Peyer's patch (tissue), 4 donors: ENCODE results near the gene PHLDB1. TPM values are rescaled to one million over a fixed set of nuclear protein-coding genes. Genes with fewer than 3 reads are reported as not detected.
A peak's percentile ranks its signal among the peaks of the same experiment; 100 is the strongest.

Source experiments
- DNase-seq, 3 donors: peaks; one replicate each; pipeline ENCODE4 v3.0.0-alpha.2; 2017 to 2019
- H3K27ac ChIP-seq, 4 donors: fragments of 200-600 bp; sonication (generic); one replicate each; pipeline ENCODE4 v1.5.1; 2016 to 2019
- H3K27me3 ChIP-seq, 2 donors: fragments of 200-600 bp; sonication (generic); one replicate each; pipeline ENCODE4 v1.5.1; 2019
- H3K36me3 ChIP-seq, 3 donors: fragments of 200-600 bp; sonication (generic); one replicate each; pipeline ENCODE4 v1.5.1; 2016 to 2019
- H3K4me1 ChIP-seq, 4 donors: fragments of 200-600 bp; sonication (generic); one replicate each; pipeline ENCODE4 v1.5.1; 2016 to 2019
- H3K4me3 ChIP-seq, 4 donors: fragments of 200-600 bp; sonication (generic); 1 replicate in 3 of 4; 2 replicates in 1 of 4; pipeline ENCODE4 v1.5.1; 2016 to 2019; ENCODE audit warnings: mild to moderate bottlenecking in 1 of 4
- H3K9me3 ChIP-seq, 4 donors: fragments of 200-600 bp; sonication (generic); one replicate each; pipeline ENCODE4 v1.5.1; 2016 to 2019; ENCODE audit warnings: mild to moderate bottlenecking in 1 of 4
- CTCF ChIP-seq, 6 experiments: fragments of 450-650 bp in 4 of 6; fragments of 200-600 bp in 2 of 6; sonication (generic) in 1 of 6; IDR thresholded peaks; one replicate each; pipeline ENCODE4 v1.5.1; 2017 to 2019; ENCODE audit warnings: antibody characterized with exemption in 6 of 6, mild to moderate bottlenecking in 3 of 6, moderate library complexity in 1 of 6
- POLR2A ChIP-seq, 2 donors: fragments of 450-650 bp; IDR thresholded peaks; one replicate each; pipeline ENCODE4 v1.5.1; 2017; ENCODE audit warnings: antibody characterized with exemption in 2 of 2, mild to moderate bottlenecking in 2 of 2, moderate library complexity in 2 of 2
- total RNA-seq, 4 donors: library from RNA; depleted of rRNA; stranded (reverse); fragments of >200 nt; gene quantifications; one replicate each; pipeline ENCODE4 v1.1.0, GENCODE V29; 2016

Gene PHLDB1
- total RNA-seq, 4 donors from 2014 or later = 32.4 to 380 (median 93.8) TPM

DNA sequence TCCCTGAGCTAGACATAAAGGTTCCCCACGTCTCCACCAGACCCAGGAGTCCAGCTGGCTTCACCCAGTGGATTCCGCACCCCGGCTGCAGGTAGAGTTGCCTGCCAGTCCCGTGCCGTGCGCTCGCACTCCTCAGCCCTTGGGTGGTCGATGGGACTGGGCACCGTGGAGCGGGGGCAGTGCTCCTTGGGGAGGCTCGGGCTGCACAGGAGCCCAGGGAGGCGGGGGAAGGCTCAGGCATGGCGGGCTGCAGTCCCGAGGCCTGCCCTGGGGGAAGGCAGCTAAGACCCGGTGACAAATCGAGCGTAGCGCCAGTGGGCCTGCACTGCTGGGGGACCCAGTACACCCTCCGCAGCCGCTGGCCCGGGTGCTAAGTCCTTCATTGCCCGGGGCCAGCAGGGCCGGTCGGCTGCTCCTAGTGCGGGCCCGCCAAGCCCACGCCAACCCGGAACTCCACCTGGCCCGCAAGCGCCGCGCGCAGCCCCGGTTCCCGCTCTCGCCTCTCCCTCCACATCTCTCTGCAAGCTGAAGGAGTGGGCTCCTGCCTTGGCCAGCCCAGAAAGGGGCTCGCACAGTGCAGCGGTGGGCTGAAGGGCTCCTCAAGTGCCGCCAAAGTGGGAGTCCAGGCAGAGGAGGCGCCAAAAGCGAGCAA lies 81.6 kb downstream of the PHLDB1 start:
- no peak overlapping the region for H3K4me3 ChIP-seq
- peaks cover 3 to 23% (median 12%) of the 10 kb centered on the region in 4 donors for H3K4me1 ChIP-seq
- H3K9me3 ChIP-seq = no peaks in the 10 kb centered on the region
- no peak for TF ChIP-seq POLR2A (IDR thresholded peaks at IDR 0.05)
- TF ChIP-seq CTCF (IDR thresholded peaks at IDR 0.05) = no peak
- H3K36me3 ChIP-seq = no peaks in the 10 kb centered on the region
- DNase-seq = no peak
- peak overlapping the region in 1 of 4 donors; percentile 24 for H3K27ac ChIP-seq
- H3K27me3 ChIP-seq = no peaks in the 10 kb centered on the region

DNA sequence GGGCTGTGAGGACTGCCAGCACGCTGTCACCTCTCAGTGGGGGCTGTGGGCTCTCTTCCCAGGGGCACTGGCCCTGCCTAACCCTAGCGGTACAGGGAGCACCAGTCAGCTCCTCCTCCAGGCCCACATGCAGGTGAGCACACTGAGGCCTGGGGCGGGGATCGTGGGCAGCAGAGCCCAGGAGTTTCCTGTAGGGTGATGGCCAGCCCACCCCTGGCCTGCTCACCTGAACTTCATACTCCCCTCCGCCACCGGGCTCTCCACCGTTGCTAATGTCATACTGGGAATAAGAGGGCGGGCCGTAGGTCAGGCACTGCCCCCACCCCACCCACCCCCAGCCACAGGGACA lies 82.1 kb downstream of the PHLDB1 start:
- Histone ChIP-seq H3K27me3 (no peaks in the 10 kb centered on the region), H3K9me3 (no peaks in the 10 kb centered on the region), H3K36me3 (no peaks in the 10 kb centered on the region), H3K4me3 (peak overlapping the region in 3 of 4 donors; percentile 41 to 59 (median 56)), H3K4me1 (peaks cover 3 to 23% (median 12%) of the 10 kb centered on the region in 4 donors), H3K27ac (peak overlapping the region in 3 of 4 donors; percentile 24 to 69 (median 63))
- TF ChIP-seq CTCF (IDR thresholded peaks at IDR 0.05) (no peak), POLR2A (IDR thresholded peaks at IDR 0.05) (no peak)
- no peak for DNase-seq

DNA sequence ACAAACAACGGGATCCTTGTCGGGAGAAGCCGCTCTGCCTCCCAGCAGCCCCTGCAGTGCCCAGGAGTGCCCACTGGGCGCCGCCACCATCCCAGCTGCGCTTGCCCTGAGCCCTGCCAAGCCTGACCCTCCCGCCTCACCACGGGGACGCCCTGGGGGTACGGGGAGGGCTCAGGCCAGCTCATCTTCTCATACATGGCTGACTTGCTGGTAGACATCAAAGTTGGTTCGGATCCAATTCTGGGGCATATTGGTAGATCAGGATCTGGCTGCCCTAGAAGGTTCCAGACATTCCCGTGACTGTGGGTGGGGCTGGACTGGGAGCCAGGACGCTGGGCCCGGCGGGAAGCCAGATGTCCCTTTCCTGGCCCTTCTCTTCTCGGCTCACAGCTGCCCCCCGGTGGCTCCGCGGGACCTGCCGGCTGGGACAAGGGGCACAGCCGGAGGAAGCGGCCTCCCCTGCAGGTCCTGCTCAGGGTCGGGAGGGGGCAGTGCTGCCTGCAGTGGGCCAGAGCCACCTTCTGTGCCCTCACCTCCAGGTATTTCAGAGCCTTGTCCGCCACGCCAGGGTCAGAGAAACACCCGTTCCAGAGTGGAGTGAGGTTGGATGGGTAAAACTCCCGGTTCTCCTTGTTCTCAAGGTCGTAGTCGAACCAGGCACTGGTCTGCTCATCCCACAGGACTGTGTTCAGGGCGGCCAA lies 82.6 kb downstream of the PHLDB1 start:
- H3K4me1 ChIP-seq = peaks cover 3 to 23% (median 12%) of the 10 kb centered on the region in 4 donors
- peak overlapping the region; percentile 24 to 69 (median 46) for H3K27ac ChIP-seq
- no peaks in the 10 kb centered on the region for H3K36me3 ChIP-seq
- H3K27me3 ChIP-seq = no peaks in the 10 kb centered on the region
- no peaks in the 10 kb centered on the region for H3K9me3 ChIP-seq
- peak; percentile 86 to 91 (median 88) for DNase-seq
- TF ChIP-seq POLR2A (IDR thresholded peaks at IDR 0.05) (no peak), CTCF (IDR thresholded peaks at IDR 0.05) (peak; percentile 73 to 92 (median 78))
- peak overlapping the region; percentile 26 to 59 (median 48) for H3K4me3 ChIP-seq

- no peaks in the 10 kb centered on the region for H3K9me3 ChIP-seq
- TF ChIP-seq CTCF (IDR thresholded peaks at IDR 0.05) (no peak), POLR2A (IDR thresholded peaks at IDR 0.05) (no peak)
- H3K36me3 ChIP-seq = no peaks in the 10 kb centered on the region
- H3K4me3 ChIP-seq = peak overlapping the region in 1 of 4 donors; percentile 56
- peaks cover 3 to 23% (median 12%) of the 10 kb centered on the region in 4 donors for H3K4me1 ChIP-seq
- peak overlapping the region in 3 of 4 donors; percentile 29 to 69 (median 63) for H3K27ac ChIP-seq
- no peak for DNase-seq
- H3K27me3 ChIP-seq = no peaks in the 10 kb centered on the region
Observed at GRCh38 chr11:118690553-118691304, 83.3 kb downstream of the PHLDB1 start.

DNA sequence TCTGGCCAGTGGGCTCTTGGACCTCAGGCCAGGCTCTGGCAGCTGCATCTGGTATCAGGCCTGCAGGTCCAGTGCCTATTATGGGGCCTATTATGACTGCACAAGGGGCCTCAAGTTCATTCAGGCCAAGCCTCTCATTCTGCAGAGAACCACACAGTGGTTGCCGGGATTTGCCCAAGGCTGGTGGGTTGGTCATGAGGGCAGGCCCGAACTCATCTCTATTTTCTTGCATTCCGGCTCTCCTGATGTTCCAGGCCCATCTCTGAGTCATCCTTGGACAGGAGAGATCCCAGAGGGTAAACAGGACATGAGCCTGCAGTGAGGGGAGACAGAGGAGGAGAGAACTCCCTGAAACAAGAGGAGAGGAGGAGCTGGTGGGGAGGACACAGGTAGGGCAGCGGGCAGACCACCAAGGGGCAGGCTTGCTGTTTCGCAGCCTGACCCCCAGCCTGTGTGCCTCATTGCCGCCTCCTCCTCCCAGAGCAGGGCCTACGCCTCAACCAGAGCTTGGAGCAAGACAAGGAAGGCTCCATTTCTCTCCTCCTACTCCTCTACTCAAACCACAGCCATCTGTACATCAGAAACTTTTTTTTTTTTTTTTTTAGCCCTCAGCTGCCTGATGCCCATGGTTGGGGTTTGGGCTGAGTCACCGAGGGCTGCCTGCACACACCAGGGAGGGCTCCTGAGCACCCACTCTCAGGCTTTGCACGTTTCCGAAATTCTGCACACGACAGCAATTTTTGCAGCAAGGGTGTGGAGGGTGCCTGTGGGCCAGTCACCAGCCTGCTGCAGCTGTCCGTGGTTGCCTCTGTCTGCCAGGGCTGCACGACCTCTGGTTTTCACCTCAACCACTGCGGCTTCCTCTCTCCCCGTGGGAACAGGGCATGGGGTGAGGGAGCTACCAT lies 84.8 kb downstream of the PHLDB1 start:
- DNase-seq = peak in 2 of 3 donors; percentile 51 to 61
- Histone ChIP-seq H3K4me3 (no peak overlapping the region), H3K9me3 (no peaks in the 10 kb centered on the region), H3K27ac (peak overlapping the region in 1 of 4 donors; percentile 55), H3K27me3 (no peaks in the 10 kb centered on the region), H3K4me1 (peaks cover 3 to 23% (median 12%) of the 10 kb centered on the region in 4 donors), H3K36me3 (no peaks in the 10 kb centered on the region)
- TF ChIP-seq CTCF (IDR thresholded peaks at IDR 0.05) (no peak), POLR2A (IDR thresholded peaks at IDR 0.05) (no peak)
